K562 (cell line): ENCODE results near the gene CAMK2G. TPM values are rescaled to one million over a fixed set of nuclear protein-coding genes. Genes with fewer than 3 reads are reported as not detected.

Experiments used
- ADNP ChIP-seq: fragments of 200-800 bp; sonication (Bioruptor generic); IDR thresholded peaks from 2 replicates; pipeline ENCODE4 v1.6.1; 2016; ENCODE audit warnings: missing genetic modification characterization, missing compliant biosample characterization
- CXXC5 ChIP-seq: fragments of 250-450 bp; sonication (Bioruptor Pico); IDR thresholded peaks from 2 replicates; pipeline ENCODE4 v1.8.0; 2022; ENCODE audit warnings: inconsistent platforms, mild to moderate bottlenecking, moderate library complexity
- ELF4 ChIP-seq: fragments of 450-650 bp; formaldehyde crosslinking; IDR thresholded peaks from 2 replicates; pipeline ENCODE4 v1.4.0; 2022; ENCODE audit warnings: missing genetic modification characterization
- EP300 ChIP-seq: IDR thresholded peaks from 2 replicates; pipeline ENCODE4 v1.6.1; 2012; ENCODE audit warnings: low read length, improper control_type of control experiment
- MITF ChIP-seq: IDR thresholded peaks from 2 replicates; pipeline ENCODE4 v1.6.1; 2014; ENCODE audit warnings: antibody characterized with exemption
- NR3C1 ChIP-seq: sonication (generic); formaldehyde crosslinking; IDR thresholded peaks from 2 replicates; pipeline ENCODE4 v1.8.1; 2022; ENCODE audit warnings: missing genetic modification reagents
- PCBP1 ChIP-seq: fragments of 200-400 bp; formaldehyde crosslinking; IDR thresholded peaks from 2 replicates; pipeline ENCODE4 v1.6.1; 2018; ENCODE audit warnings: mild to moderate bottlenecking, low read depth, low read length; ENCODE audit not compliant: poor library complexity, severe bottlenecking
- PREB ChIP-seq: sonication (generic); formaldehyde crosslinking; IDR thresholded peaks from 2 replicates; pipeline ENCODE4 v1.8.1; 2023; ENCODE audit warnings: mild to moderate bottlenecking, missing genetic modification reagents
- SIN3B ChIP-seq: fragments of 450-650 bp; IDR thresholded peaks from 2 replicates; pipeline ENCODE4 v1.6.1; 2017; ENCODE audit warnings: low read depth, mild to moderate bottlenecking, moderate library complexity
- TBP ChIP-seq: optimal IDR thresholded peaks from 2 replicates; pipeline ENCODE3; 2011; ENCODE audit warnings: low read depth, low read length, improper control_type of control experiment
- ZNF507 ChIP-seq: conservative IDR thresholded peaks from 2 replicates; pipeline ENCODE4 v1.6.1; 2017; ENCODE audit warnings: missing genetic modification characterization, missing compliant biosample characterization
- ZNF584 ChIP-seq: fragments of 200-800 bp; sonication (Bioruptor generic); IDR thresholded peaks from 2 replicates; pipeline ENCODE4 v1.6.1; 2016; ENCODE audit warnings: low read depth, mild to moderate bottlenecking, missing genetic modification characterization, missing compliant biosample characterization
- polyA plus RNA-seq, 8 experiments: library from polyadenylated mRNA; depleted of rRNA in 4 of 8; stranded (reverse) in 5 of 8; unstranded in 3 of 8; fragments of >200 nt; fragmentation: Nextera tagmentation in 2 of 8; fragmentation: Illumina TruSeq in 1 of 8; extraction: Ambion mirVana in 2 of 8; extraction: Trizol in 1 of 8; gene quantifications; 2 replicates each; pipeline versions ENCODE4 v1.2.1 to v1.2.3, GENCODE V29; 2011 to 2014; ENCODE audit warnings: inconsistent platforms in 1 of 8, missing spikeins in 1 of 8
- total RNA-seq, 7 experiments: library from RNA; depleted of rRNA in 6 of 7; stranded (reverse); fragments of >200 nt in 6 of 7; fragmentation: Illumina TruSeq in 2 of 7; extraction: Trizol in 2 of 7; gene quantifications; 2 replicates each; pipeline versions ENCODE4 v1.2.1 to v1.2.3, GENCODE V29; 2011 to 2021; ENCODE audit warnings: low replicate concordance in 1 of 7
- TF ChIP-seq, protein P1 (sequence below), 2 experiments: fragments of 450-650 bp in 1 of 2; sonication (generic) in 1 of 2; formaldehyde crosslinking in 1 of 2; IDR thresholded peaks; 2 replicates each; pipeline versions ENCODE4 v1.7.1 to v1.9.0; 2016 to 2022; ENCODE audit warnings: inconsistent platforms in 1 of 2, mild to moderate bottlenecking in 1 of 2, missing genetic modification reagents in 1 of 2
- TF ChIP-seq, protein P2 (sequence below): fragments of 450-650 bp; IDR thresholded peaks from 2 replicates; pipeline ENCODE4 v1.6.1; 2017; ENCODE audit warnings: mild to moderate bottlenecking, moderate library complexity

CAMK2G gene
- total and polyA plus RNA-seq, 9 of the 15 experiments (the other 6 are each of a cell fraction or from before 2014, with no cell fraction given), result 9.0 to 37.9 (median 32.6) TPM

- TF ChIP-seq, protein P1, sequence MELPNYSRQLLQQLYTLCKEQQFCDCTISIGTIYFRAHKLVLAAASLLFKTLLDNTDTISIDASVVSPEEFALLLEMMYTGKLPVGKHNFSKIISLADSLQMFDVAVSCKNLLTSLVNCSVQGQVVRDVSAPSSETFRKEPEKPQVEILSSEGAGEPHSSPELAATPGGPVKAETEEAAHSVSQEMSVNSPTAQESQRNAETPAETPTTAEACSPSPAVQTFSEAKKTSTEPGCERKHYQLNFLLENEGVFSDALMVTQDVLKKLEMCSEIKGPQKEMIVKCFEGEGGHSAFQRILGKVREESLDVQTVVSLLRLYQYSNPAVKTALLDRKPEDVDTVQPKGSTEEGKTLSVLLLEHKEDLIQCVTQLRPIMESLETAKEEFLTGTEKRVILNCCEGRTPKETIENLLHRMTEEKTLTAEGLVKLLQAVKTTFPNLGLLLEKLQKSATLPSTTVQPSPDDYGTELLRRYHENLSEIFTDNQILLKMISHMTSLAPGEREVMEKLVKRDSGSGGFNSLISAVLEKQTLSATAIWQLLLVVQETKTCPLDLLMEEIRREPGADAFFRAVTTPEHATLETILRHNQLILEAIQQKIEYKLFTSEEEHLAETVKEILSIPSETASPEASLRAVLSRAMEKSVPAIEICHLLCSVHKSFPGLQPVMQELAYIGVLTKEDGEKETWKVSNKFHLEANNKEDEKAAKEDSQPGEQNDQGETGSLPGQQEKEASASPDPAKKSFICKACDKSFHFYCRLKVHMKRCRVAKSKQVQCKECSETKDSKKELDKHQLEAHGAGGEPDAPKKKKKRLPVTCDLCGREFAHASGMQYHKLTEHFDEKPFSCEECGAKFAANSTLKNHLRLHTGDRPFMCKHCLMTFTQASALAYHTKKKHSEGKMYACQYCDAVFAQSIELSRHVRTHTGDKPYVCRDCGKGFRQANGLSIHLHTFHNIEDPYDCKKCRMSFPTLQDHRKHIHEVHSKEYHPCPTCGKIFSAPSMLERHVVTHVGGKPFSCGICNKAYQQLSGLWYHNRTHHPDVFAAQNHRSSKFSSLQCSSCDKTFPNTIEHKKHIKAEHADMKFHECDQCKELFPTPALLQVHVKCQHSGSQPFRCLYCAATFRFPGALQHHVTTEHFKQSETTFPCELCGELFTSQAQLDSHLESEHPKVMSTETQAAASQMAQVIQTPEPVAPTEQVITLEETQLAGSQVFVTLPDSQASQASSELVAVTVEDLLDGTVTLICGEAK (IDR thresholded peaks at IDR 0.05), result peak; percentile 70
- TF ChIP-seq, protein P1 (CRISPR knock-in tag; IDR thresholded peaks at IDR 0.05), result no peak
- TF ChIP-seq ELF4 (CRISPR knock-in tag) (peak; percentile 79; the same call in 1 of the 2 replicates), SIN3B (no peak), TBP (peak; percentile 50), CXXC5 (CRISPR knock-in tag) (peak; percentile 86), PREB (CRISPR knock-in tag) (no peak), ADNP (tag) (no peak), NR3C1 (CRISPR knock-in tag) (no peak), MITF (0 out of 2 replicates have a peak, but pooled peaks have one; percentile 5), PCBP1 (no peak), EP300 (peak; percentile 79), ZNF507 (tag) (no peak), ZNF584 (CRISPR knock-in tag) (no peak)
- TF ChIP-seq, protein P2, sequence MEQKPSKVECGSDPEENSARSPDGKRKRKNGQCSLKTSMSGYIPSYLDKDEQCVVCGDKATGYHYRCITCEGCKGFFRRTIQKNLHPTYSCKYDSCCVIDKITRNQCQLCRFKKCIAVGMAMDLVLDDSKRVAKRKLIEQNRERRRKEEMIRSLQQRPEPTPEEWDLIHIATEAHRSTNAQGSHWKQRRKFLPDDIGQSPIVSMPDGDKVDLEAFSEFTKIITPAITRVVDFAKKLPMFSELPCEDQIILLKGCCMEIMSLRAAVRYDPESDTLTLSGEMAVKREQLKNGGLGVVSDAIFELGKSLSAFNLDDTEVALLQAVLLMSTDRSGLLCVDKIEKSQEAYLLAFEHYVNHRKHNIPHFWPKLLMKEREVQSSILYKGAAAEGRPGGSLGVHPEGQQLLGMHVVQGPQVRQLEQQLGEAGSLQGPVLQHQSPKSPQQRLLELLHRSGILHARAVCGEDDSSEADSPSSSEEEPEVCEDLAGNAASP, result no peak
Observed at GRCh38 chr10:73879296-73880173, 5.2 kb upstream of the CAMK2G start (continued).
